A549 (cell line): ENCODE measurements around the gene KCNAB3. TPM values are rescaled to one million over a fixed set of nuclear protein-coding genes. Genes with fewer than 3 reads are reported as not detected.

Source experiments
- ATAC-seq, 2 experiments: fragments of 200-7000 bp in 1 of 2; fragments of >200 bp in 1 of 2; cut with Nextera tagmentation in 1 of 2; cut with Tn5 transposase in 1 of 2; 3 replicates each; pipeline versions ENCODE4 v1.8.0 to v1.9.1; 2018 to 2020; ENCODE audit warnings: mild to moderate bottlenecking in 1 of 2, moderate library complexity in 1 of 2
- CTCF ChIA-PET: fragments of 300-600 bp; sonication (Branson Sonifier 250); formaldehyde crosslinking; extraction: SDS; loops from one replicate; lab custom pipeline; 2021; ENCODE audit warnings: antibody characterized with exemption, inconsistent platforms; lab: Yijun Ruan, JAX
- POLR2A ChIA-PET: fragments of 350-600 bp; formaldehyde crosslinking; extraction: SDS; loops from one replicate; lab custom pipeline; 2021; ENCODE audit warnings: antibody characterized with exemption, inconsistent platforms; lab: Yijun Ruan, JAX
- DNase-seq, 2 experiments: peaks; one replicate each; pipeline versions ENCODE4 v3.0.0 to v3.0.0-alpha.2; 2011 to 2016; ENCODE audit warnings: low read depth in 1 of 2, low spot score in 1 of 2
- FAIRE-seq: peaks from 2 replicates; lab custom pipeline; 2011; peaks lifted over from hg19 to GRCh38; lab: Jason Lieb, UNC
- H3K27ac ChIP-seq, 2 experiments: fragments of >200 bp; sonication (Bioruptor Twin); formaldehyde crosslinking; 3 replicates each; pipeline ENCODE4 v1.5.1; 2016 to 2017
- H3K4me1 ChIP-seq: fragments of >200 bp; sonication (Bioruptor Twin); formaldehyde crosslinking; 3 replicates; pipeline ENCODE4 v1.6.1; 2016
- H3K4me2 ChIP-seq: fragments of >200 bp; sonication (Bioruptor Twin); formaldehyde crosslinking; 3 replicates; pipeline ENCODE4 v1.6.1; 2016
- H3K4me3 ChIP-seq: fragments of >200 bp; sonication (Bioruptor Twin); formaldehyde crosslinking; 3 replicates; pipeline ENCODE4 v1.5.1; 2016
- H3K9me3 ChIP-seq: fragments of >200 bp; sonication (Bioruptor Twin); formaldehyde crosslinking; 3 replicates; pipeline ENCODE4 v1.6.1; 2016
- BHLHE40 ChIP-seq: IDR thresholded peaks from 2 replicates; pipeline ENCODE4 v1.6.1; 2012; ENCODE audit warnings: low read depth, low read length, inconsistent platforms
- CHD2 ChIP-seq: fragments of 150-350 bp; IDR thresholded peaks from 2 replicates; pipeline ENCODE4 v1.6.1; 2014; ENCODE audit warnings: low read length; ENCODE audit not compliant: partially characterized antibody
- EHF ChIP-seq: fragments of 250-450 bp; sonication (Bioruptor Pico); IDR thresholded peaks from 2 replicates; pipeline ENCODE4 v1.5.0; 2020; ENCODE audit warnings: mild to moderate bottlenecking
- EHMT2 ChIP-seq: fragments of 200-600 bp; sonication (generic); IDR thresholded peaks from 2 replicates; pipeline ENCODE4 v1.6.1; 2016; ENCODE audit warnings: antibody characterized with exemption, low read depth, mild to moderate bottlenecking, moderate library complexity
- EP300 ChIP-seq, 2 experiments: fragments of >200 bp; sonication (Bioruptor Twin); formaldehyde crosslinking; IDR thresholded peaks; 2 replicates in 1 of 2; 3 replicates in 1 of 2; pipeline ENCODE4 v1.6.1; 2016 to 2017
- ESRRA ChIP-seq: fragments of 150-350 bp; IDR thresholded peaks from 2 replicates; pipeline ENCODE4 v1.6.1; 2014; ENCODE audit warnings: mild to moderate bottlenecking, low read length, borderline replicate concordance
- FOSL2 ChIP-seq, 2 experiments: fragments of 450-650 bp in 1 of 2; fragments of >200 bp in 1 of 2; sonication (Bioruptor Twin) in 1 of 2; formaldehyde crosslinking; IDR thresholded peaks; 2 replicates each; pipeline versions ENCODE4 v1.5.0 to v1.6.1; 2016 to 2020; ENCODE audit warnings: mild to moderate bottlenecking in 1 of 2, moderate library complexity in 1 of 2
- FOXS1 ChIP-seq: fragments of 250-450 bp; sonication (Bioruptor Pico); IDR thresholded peaks from 2 replicates; pipeline ENCODE4 v1.5.0; 2020; ENCODE audit warnings: mild to moderate bottlenecking, moderate library complexity
- HOXA7 ChIP-seq: fragments of 250-450 bp; sonication (Bioruptor Pico); IDR thresholded peaks from 2 replicates; pipeline ENCODE4 v1.5.0; 2020; ENCODE audit warnings: mild to moderate bottlenecking, moderate library complexity
- JUNB ChIP-seq: fragments of >200 bp; sonication (Bioruptor Twin); formaldehyde crosslinking; IDR thresholded peaks from 2 replicates; pipeline ENCODE4 v1.6.1; 2016
- KDM1A ChIP-seq: fragments of 200-600 bp; sonication (generic); IDR thresholded peaks from 2 replicates; pipeline ENCODE4 v1.6.1; 2016; ENCODE audit warnings: low read depth, mild to moderate bottlenecking
- MAZ ChIP-seq: fragments of 150-350 bp; IDR thresholded peaks from 2 replicates; pipeline ENCODE4 v1.6.1; 2014; ENCODE audit warnings: antibody characterized with exemption, low read depth, low read length, borderline replicate concordance
- MYC ChIP-seq: IDR thresholded peaks from 2 replicates; pipeline ENCODE4 v1.6.1; 2012; ENCODE audit warnings: mild to moderate bottlenecking, inconsistent platforms, low read length, improper control_type of control experiment, borderline replicate concordance
- NR3C1 ChIP-seq: fragments of >200 bp; sonication (Bioruptor Twin); formaldehyde crosslinking; IDR thresholded peaks from 3 replicates; pipeline ENCODE4 v1.6.1; 2017
- POLR2A ChIP-seq: IDR thresholded peaks from 2 replicates; pipeline ENCODE4 v1.6.1; 2012; ENCODE audit warnings: mild to moderate bottlenecking, low read length
- POLR2AphosphoS2 ChIP-seq: conservative IDR thresholded peaks from 2 replicates; pipeline ENCODE4 v1.6.1; 2012; ENCODE audit warnings: low read length, improper control_type of control experiment, inconsistent platforms
- RCOR1 ChIP-seq: fragments of 150-350 bp; IDR thresholded peaks from 2 replicates; pipeline ENCODE4 v1.6.1; 2014; ENCODE audit warnings: antibody characterized with exemption, low read length, low read depth
- RFX5 ChIP-seq: fragments of 450-650 bp; IDR thresholded peaks from 2 replicates; pipeline ENCODE4 v1.7.1; 2014; ENCODE audit warnings: antibody characterized with exemption, mild to moderate bottlenecking, moderate library complexity
- RNF2 ChIP-seq: fragments of 200-600 bp; sonication (generic); IDR thresholded peaks from 2 replicates; pipeline ENCODE4 v1.6.1; 2016; ENCODE audit warnings: low read depth, mild to moderate bottlenecking, antibody characterized with exemption, moderate library complexity, borderline replicate concordance
- SMC3 ChIP-seq: fragments of >200 bp; sonication (Bioruptor Twin); formaldehyde crosslinking; IDR thresholded peaks from 3 replicates; pipeline ENCODE4 v1.6.1; 2018; ENCODE audit warnings: inconsistent platforms
- TFCP2L1 ChIP-seq: fragments of 250-450 bp; sonication (Bioruptor Pico); IDR thresholded peaks from 2 replicates; pipeline ENCODE4 v1.5.0; 2021; ENCODE audit warnings: mild to moderate bottlenecking
- TP53 ChIP-seq: fragments of 250-450 bp; sonication (Bioruptor Pico); IDR thresholded peaks from 2 replicates; pipeline ENCODE4 v1.5.0; 2021; ENCODE audit warnings: mild to moderate bottlenecking, moderate library complexity
- ZC3H11A ChIP-seq: fragments of 450-650 bp; IDR thresholded peaks from 2 replicates; pipeline ENCODE4 v1.6.1; 2014; ENCODE audit warnings: antibody characterized with exemption, mild to moderate bottlenecking
- ZFP36 ChIP-seq: fragments of 450-650 bp; IDR thresholded peaks from 2 replicates; pipeline ENCODE4 v1.6.1; 2014; ENCODE audit warnings: borderline replicate concordance; ENCODE audit not compliant: partially characterized antibody
- ZNF302 ChIP-seq: fragments of 250-450 bp; sonication (Bioruptor Pico); IDR thresholded peaks from 2 replicates; pipeline ENCODE4 v1.9.0; 2021; ENCODE audit warnings: inconsistent platforms, mild to moderate bottlenecking, moderate library complexity
- ZSCAN20 ChIP-seq: fragments of 250-450 bp; sonication (Bioruptor Pico); IDR thresholded peaks from 2 replicates; pipeline ENCODE4 v1.8.0; 2022; ENCODE audit warnings: mild to moderate bottlenecking, moderate library complexity
- whole genome bisulfite sequencing: methylation state at CpG from one replicate; pipeline ENCODE4 v1.1.6; 2017; ENCODE audit errors: missing lambda C conversion rate; 5-methylcytosine and 5-hydroxymethylcytosine counted together
- polyA plus RNA-seq, 4 experiments: library from polyadenylated mRNA; depleted of rRNA in 3 of 4; stranded (reverse); fragments of >200 nt; fragmentation: RNase III in 1 of 4; extraction: RNeasy Plus Mini Kit Qiagen cat#74134 plus additional on column Dnase treatment in 1 of 4; gene quantifications; 2 replicates in 3 of 4; 3 replicates in 1 of 4; pipeline ENCODE4 v1.2.3, GENCODE V29; 2011 to 2017
- TF ChIP-seq, protein P1 (sequence below): fragments of 250-450 bp; sonication (Bioruptor Pico); IDR thresholded peaks from 2 replicates; pipeline ENCODE4 v1.5.0; 2021; ENCODE audit warnings: mild to moderate bottlenecking, moderate library complexity, borderline replicate concordance
- TF ChIP-seq, protein P2 (sequence below): fragments of 200-600 bp; sonication (generic); IDR thresholded peaks from 2 replicates; pipeline ENCODE4 v1.6.1; 2016; ENCODE audit warnings: antibody characterized with exemption, mild to moderate bottlenecking, moderate library complexity
- TF ChIP-seq, protein P3 (sequence below): fragments of 150-350 bp; IDR thresholded peaks from 2 replicates; pipeline ENCODE4 v1.6.1; 2014; ENCODE audit warnings: low read depth, mild to moderate bottlenecking, low read length
- TF ChIP-seq, protein P4 (sequence below): IDR thresholded peaks from 2 replicates; pipeline ENCODE4 v1.6.1; 2012
- TF ChIP-seq, protein P5 (sequence below): fragments of 450-650 bp; IDR thresholded peaks from 2 replicates; pipeline ENCODE4 v1.6.1; 2014; ENCODE audit warnings: antibody characterized with exemption
- TF ChIP-seq, protein P6 (sequence below): IDR thresholded peaks from 2 replicates; pipeline ENCODE4 v1.6.1; 2012

KCNAB3 gene
- polyA plus RNA-seq, 2 of the 4 experiments (the other 2 are of a cell fraction): 2.7 to 3.2 TPM

DNA sequence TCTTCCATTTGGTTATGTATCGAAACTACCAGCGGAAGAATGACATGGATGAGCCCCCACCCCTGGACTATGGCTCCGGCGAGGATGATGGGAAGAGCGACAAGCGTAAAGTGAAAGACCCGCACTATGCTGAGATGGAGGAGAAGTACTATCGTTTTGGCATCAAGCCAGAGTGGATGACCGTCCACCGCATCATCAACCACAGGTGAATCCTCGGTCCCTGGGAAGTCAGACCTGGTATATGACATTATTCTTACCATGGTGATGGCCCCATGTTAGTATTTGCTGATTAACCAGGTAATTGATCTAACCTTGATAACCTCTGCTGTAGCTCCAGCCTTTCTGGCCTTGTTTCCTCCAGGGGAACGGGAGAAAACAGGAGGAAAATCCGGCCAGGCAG, 32.6 kb downstream of the KCNAB3 start:
- Histone ChIP-seq H3K9me3 (no peaks in the 10 kb centered on the region), H3K4me2 (no peak overlapping the region), H3K27ac (no peak overlapping the region), H3K4me3 (no peak overlapping the region), H3K4me1 (no peaks in the 10 kb centered on the region)
- ChIA-PET CTCF (interaction anchor here (0.7 to 15.1 kb wide), 27 partner anchors 8 to 164 kb away, joined by 3 to 339 read pairs (median 5); partner anchors contain the start of genes CHD3, CNTROB and KDM6B), POLR2A (no interaction called here)
- FAIRE-seq: no peak
- TF ChIP-seq EHF (CRISPR knock-in tag): no peak
- TF ChIP-seq NR3C1: no peak
- no peak for TF ChIP-seq ZFP36
- no peak for TF ChIP-seq ZNF302 (CRISPR knock-in tag)
- TF ChIP-seq POLR2A: no peak
- no peak for TF ChIP-seq KDM1A
- TF ChIP-seq FOSL2 (IDR thresholded peaks at IDR 0.05): no peak
- no peak for TF ChIP-seq FOSL2 (CRISPR knock-in tag; IDR thresholded peaks at IDR 0.05)
- TF ChIP-seq TFCP2L1: no peak
- no peak for TF ChIP-seq RNF2
- TF ChIP-seq ZC3H11A: no peak
- no peak for TF ChIP-seq SMC3
- TF ChIP-seq MAZ: no peak
- TF ChIP-seq ZSCAN20 (CRISPR knock-in tag): no peak
- no peak for TF ChIP-seq BHLHE40
- no peak for TF ChIP-seq RCOR1
- no peak for TF ChIP-seq FOXS1 (CRISPR knock-in tag)
- TF ChIP-seq ESRRA: no peak
- TF ChIP-seq, protein P1, sequence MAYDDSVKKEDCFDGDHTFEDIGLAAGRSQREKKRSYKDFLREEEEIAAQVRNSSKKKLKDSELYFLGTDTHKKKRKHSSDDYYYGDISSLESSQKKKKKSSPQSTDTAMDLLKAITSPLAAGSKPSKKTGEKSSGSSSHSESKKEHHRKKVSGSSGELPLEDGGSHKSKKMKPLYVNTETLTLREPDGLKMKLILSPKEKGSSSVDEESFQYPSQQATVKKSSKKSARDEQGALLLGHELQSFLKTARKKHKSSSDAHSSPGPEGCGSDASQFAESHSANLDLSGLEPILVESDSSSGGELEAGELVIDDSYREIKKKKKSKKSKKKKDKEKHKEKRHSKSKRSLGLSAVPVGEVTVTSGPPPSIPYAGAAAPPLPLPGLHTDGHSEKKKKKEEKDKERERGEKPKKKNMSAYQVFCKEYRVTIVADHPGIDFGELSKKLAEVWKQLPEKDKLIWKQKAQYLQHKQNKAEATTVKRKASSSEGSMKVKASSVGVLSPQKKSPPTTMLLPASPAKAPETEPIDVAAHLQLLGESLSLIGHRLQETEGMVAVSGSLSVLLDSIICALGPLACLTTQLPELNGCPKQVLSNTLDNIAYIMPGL: no peak
- 83% methylated on average over 13 of the region's 13 CpGs for WGBS
- no peak for ATAC-seq
- DNase-seq: no peak

DNA sequence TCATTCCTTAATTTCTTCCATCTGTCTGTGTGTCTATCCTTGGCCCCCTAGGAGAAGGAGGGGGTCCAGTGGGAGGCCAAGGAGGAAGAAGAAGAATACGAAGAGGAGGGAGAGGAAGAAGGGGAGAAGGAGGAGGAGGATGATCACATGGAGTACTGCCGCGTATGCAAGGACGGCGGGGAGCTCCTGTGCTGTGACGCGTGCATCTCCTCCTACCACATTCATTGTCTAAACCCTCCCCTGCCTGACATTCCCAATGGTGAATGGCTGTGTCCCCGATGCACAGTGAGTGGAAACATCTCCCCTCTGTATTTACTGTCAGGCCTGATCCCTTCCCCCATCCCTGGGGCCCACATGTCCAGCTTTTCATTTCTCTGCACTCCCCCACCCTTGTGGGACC, 34.8 kb downstream of the KCNAB3 start:
- POLR2A ChIA-PET: no interaction called here
- Histone ChIP-seq H3K27ac (no peak overlapping the region), H3K4me3 (no peak overlapping the region), H3K4me1 (peaks cover 2% of the 10 kb centered on the region), H3K4me2 (no peak overlapping the region), H3K9me3 (no peaks in the 10 kb centered on the region)
- ATAC-seq (no peak), DNase-seq (no peak), FAIRE-seq (no peak)
- CTCF ChIA-PET: interaction anchor here (0.6 to 15.1 kb wide), 7 partner anchors 16 to 544 kb away, joined by 3 to 339 read pairs (median 6); partner anchors contain the start of gene NAA38
- WGBS: 91% methylated on average over 8 of the region's 8 CpGs
- TF ChIP-seq, protein P2, sequence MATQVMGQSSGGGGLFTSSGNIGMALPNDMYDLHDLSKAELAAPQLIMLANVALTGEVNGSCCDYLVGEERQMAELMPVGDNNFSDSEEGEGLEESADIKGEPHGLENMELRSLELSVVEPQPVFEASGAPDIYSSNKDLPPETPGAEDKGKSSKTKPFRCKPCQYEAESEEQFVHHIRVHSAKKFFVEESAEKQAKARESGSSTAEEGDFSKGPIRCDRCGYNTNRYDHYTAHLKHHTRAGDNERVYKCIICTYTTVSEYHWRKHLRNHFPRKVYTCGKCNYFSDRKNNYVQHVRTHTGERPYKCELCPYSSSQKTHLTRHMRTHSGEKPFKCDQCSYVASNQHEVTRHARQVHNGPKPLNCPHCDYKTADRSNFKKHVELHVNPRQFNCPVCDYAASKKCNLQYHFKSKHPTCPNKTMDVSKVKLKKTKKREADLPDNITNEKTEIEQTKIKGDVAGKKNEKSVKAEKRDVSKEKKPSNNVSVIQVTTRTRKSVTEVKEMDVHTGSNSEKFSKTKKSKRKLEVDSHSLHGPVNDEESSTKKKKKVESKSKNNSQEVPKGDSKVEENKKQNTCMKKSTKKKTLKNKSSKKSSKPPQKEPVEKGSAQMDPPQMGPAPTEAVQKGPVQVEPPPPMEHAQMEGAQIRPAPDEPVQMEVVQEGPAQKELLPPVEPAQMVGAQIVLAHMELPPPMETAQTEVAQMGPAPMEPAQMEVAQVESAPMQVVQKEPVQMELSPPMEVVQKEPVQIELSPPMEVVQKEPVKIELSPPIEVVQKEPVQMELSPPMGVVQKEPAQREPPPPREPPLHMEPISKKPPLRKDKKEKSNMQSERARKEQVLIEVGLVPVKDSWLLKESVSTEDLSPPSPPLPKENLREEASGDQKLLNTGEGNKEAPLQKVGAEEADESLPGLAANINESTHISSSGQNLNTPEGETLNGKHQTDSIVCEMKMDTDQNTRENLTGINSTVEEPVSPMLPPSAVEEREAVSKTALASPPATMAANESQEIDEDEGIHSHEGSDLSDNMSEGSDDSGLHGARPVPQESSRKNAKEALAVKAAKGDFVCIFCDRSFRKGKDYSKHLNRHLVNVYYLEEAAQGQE: no peak
- TF ChIP-seq, protein P3, sequence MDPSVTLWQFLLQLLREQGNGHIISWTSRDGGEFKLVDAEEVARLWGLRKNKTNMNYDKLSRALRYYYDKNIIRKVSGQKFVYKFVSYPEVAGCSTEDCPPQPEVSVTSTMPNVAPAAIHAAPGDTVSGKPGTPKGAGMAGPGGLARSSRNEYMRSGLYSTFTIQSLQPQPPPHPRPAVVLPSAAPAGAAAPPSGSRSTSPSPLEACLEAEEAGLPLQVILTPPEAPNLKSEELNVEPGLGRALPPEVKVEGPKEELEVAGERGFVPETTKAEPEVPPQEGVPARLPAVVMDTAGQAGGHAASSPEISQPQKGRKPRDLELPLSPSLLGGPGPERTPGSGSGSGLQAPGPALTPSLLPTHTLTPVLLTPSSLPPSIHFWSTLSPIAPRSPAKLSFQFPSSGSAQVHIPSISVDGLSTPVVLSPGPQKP: no peak
- TF ChIP-seq ZFP36 (no peak), HOXA7 (CRISPR knock-in tag) (no peak), RCOR1 (no peak), MYC (no peak), TP53 (CRISPR knock-in tag) (no peak), RFX5 (no peak), POLR2A (no peak), POLR2AphosphoS2 (no peak), TFCP2L1 (no peak), EHMT2 (no peak), EP300 (IDR thresholded peaks at IDR 0.05) (no peak), JUNB (no peak), CHD2 (no peak)
- TF ChIP-seq, protein P4, sequence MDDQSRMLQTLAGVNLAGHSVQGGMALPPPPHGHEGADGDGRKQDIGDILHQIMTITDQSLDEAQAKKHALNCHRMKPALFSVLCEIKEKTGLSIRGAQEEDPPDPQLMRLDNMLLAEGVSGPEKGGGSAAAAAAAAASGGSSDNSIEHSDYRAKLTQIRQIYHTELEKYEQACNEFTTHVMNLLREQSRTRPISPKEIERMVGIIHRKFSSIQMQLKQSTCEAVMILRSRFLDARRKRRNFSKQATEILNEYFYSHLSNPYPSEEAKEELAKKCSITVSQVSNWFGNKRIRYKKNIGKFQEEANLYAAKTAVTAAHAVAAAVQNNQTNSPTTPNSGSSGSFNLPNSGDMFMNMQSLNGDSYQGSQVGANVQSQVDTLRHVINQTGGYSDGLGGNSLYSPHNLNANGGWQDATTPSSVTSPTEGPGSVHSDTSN: no peak
- TF ChIP-seq, protein P5, sequence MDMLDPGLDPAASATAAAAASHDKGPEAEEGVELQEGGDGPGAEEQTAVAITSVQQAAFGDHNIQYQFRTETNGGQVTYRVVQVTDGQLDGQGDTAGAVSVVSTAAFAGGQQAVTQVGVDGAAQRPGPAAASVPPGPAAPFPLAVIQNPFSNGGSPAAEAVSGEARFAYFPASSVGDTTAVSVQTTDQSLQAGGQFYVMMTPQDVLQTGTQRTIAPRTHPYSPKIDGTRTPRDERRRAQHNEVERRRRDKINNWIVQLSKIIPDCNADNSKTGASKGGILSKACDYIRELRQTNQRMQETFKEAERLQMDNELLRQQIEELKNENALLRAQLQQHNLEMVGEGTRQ: no peak
- TF ChIP-seq, protein P6, sequence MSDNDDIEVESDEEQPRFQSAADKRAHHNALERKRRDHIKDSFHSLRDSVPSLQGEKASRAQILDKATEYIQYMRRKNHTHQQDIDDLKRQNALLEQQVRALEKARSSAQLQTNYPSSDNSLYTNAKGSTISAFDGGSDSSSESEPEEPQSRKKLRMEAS: no peak
